NB4 (cell line): Measurements from ENCODE around the gene CREB5.

Experiments
- DNase-seq: peaks from one replicate; pipeline ENCODE4 v3.0.0; 2010; ENCODE audit warnings: low read depth
- H3K4me3 ChIP-seq: one replicate; pipeline ENCODE4 v1.5.1; 2011; ENCODE audit warnings: mild to moderate bottlenecking, low read depth, low read length, moderate library complexity
- CTCF ChIP-seq: IDR thresholded peaks from one replicate; pipeline ENCODE4 v1.5.1; 2012; ENCODE audit warnings: low read depth, low read length
- MAX ChIP-seq: IDR thresholded peaks from 2 replicates; pipeline ENCODE4 v1.6.1; 2011; ENCODE audit warnings: low read depth, low read length
- MYC ChIP-seq: IDR thresholded peaks from 2 replicates; pipeline ENCODE4 v1.6.1; 2011; ENCODE audit warnings: low read depth, low read length
- POLR2A ChIP-seq: IDR thresholded peaks from 2 replicates; pipeline ENCODE4 v1.6.1; 2011; ENCODE audit warnings: mild to moderate bottlenecking; ENCODE audit not compliant: insufficient read length; ENCODE audit errors: extremely low read depth

CREB5 gene

GRCh38 chr7:28722684-28723083 lies 310.4 kb downstream of the CREB5 start:
- H3K4me3 ChIP-seq, result no peak overlapping the region
- no peak for DNase-seq
- TF ChIP-seq MYC, result no peak
- TF ChIP-seq MAX, result no peak
- no peak for TF ChIP-seq CTCF
- TF ChIP-seq POLR2A, result no peak

- H3K4me3 ChIP-seq, result no peak overlapping the region
- TF ChIP-seq POLR2A (no peak), CTCF (no peak), MAX (no peak), MYC (no peak)
- no peak for DNase-seq
Measured at GRCh38 chr7:28723336-28723735, 311.0 kb downstream of the CREB5 start.

GRCh38 chr7:28724563-28724962 lies 312.2 kb downstream of the CREB5 start:
- H3K4me3 ChIP-seq, result no peak overlapping the region
- TF ChIP-seq MYC (no peak), CTCF (no peak), MAX (no peak), POLR2A (no peak)
- DNase-seq, result no peak

GRCh38 chr7:28725045-28725642 lies 312.8 kb downstream of the CREB5 start:
- no peak for DNase-seq
- TF ChIP-seq MAX (no peak), CTCF (no peak), MYC (no peak), POLR2A (no peak)
- H3K4me3 ChIP-seq, result no peak overlapping the region

- TF ChIP-seq POLR2A, result no peak
- TF ChIP-seq CTCF, result no peak
- no peak for TF ChIP-seq MYC
- no peak for TF ChIP-seq MAX
- no peak overlapping the region for H3K4me3 ChIP-seq
- no peak for DNase-seq
Measured at GRCh38 chr7:28725911-28726310, 313.6 kb downstream of the CREB5 start.
